Left ventricle myocardium inferior (tissue), 1 donor: ENCODE data around the gene DNER. TPM values are rescaled to one million over a fixed set of nuclear protein-coding genes. Genes with fewer than 3 reads are reported as not detected.
"Not testable (repeated sequence)": the region's sequence is repeated elsewhere in the genome, so short reads cannot be mapped to it uniquely, and the experiment has no call there.

ENCODE experiments used
- DNase-seq: peaks from one replicate; pipeline ENCODE4 v3.0.0-alpha.2; 2020
- H3K27ac ChIP-seq: fragments of 200-600 bp; replicated peaks from 2 replicates; pipeline ENCODE4 v1.8.0; 2021
- H3K27me3 ChIP-seq: fragments of 200-600 bp; 2 replicates; pipeline ENCODE4 v1.8.0; 2021; ENCODE audit warnings: low read depth
- H3K36me3 ChIP-seq: fragments of 200-600 bp; 2 replicates; pipeline ENCODE4 v1.8.0; 2021
- H3K4me1 ChIP-seq: fragments of 200-600 bp; 2 replicates; pipeline ENCODE4 v1.8.0; 2021
- H3K4me3 ChIP-seq: fragments of 200-600 bp; 2 replicates; pipeline ENCODE4 v1.8.0; 2021; ENCODE audit warnings: mild to moderate bottlenecking, moderate library complexity
- H3K9me3 ChIP-seq: fragments of 200-600 bp; replicated peaks from 2 replicates; pipeline ENCODE4 v1.8.0; 2021
- intact Hi-C: fragments of 100-400 bp; cut with micrococcal nuclease; formaldehyde crosslinking; loops from one replicate; pipeline ENCODE4 v1.11.0; 2022
- total RNA-seq: library from RNA; stranded (reverse); fragmentation: NEBNext Ultra II Directional; extraction: Animal tissue kit (Norgen Biotek cat#: 25700); gene quantifications from one replicate; pipeline ENCODE4 v1.2.1, GENCODE V29; 2021
- TF ChIP-seq, protein P1 (sequence below): fragments of 200-600 bp; IDR thresholded peaks from 2 replicates; pipeline ENCODE4 v1.8.0; 2021; ENCODE audit warnings: antibody characterized with exemption, mild to moderate bottlenecking, borderline replicate concordance
- donor health status: DM: no; HTN: yes; CAD: no; lungs with severe emphysema.

DNER gene
- total RNA-seq, 1 donor from 2014 or later, result 2.3 TPM

DNA sequence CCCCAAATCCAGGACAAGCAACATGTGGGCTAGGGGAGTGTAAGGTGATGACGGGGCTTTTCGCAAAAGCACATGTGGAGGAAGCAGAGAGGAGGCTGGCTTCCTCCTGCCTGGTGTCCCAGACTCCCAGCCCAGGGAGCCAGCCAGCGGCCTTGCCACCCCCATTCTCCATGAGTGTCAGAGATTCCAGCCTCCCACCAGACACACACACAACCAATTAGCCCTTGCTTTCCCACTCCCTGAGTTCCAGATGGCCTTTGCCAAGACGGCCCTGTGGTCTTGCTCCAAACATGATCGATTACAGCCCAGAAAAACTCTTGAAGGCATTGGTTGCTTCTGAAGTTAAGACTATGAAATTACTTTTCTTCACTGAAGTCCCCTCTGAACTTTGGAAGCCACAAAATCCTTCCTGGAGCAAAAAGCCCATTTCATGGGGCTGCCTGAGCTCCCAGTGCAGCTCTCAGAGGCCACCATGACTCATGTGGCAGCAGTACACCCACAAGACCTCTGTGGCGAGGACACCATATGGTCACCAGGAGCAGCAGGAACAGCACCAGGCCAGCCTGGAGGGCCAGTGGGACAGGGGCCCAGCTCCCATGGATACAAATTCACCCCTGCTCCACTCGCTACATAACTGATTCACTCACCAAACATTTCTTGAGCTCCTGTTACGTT lies 374.1 kb downstream of the DNER start:
- no peaks in the 10 kb centered on the region for H3K27me3 ChIP-seq
- H3K36me3 ChIP-seq, result no peaks in the 10 kb centered on the region
- TF ChIP-seq, protein P1, sequence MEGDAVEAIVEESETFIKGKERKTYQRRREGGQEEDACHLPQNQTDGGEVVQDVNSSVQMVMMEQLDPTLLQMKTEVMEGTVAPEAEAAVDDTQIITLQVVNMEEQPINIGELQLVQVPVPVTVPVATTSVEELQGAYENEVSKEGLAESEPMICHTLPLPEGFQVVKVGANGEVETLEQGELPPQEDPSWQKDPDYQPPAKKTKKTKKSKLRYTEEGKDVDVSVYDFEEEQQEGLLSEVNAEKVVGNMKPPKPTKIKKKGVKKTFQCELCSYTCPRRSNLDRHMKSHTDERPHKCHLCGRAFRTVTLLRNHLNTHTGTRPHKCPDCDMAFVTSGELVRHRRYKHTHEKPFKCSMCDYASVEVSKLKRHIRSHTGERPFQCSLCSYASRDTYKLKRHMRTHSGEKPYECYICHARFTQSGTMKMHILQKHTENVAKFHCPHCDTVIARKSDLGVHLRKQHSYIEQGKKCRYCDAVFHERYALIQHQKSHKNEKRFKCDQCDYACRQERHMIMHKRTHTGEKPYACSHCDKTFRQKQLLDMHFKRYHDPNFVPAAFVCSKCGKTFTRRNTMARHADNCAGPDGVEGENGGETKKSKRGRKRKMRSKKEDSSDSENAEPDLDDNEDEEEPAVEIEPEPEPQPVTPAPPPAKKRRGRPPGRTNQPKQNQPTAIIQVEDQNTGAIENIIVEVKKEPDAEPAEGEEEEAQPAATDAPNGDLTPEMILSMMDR, result no peak
- H3K27ac ChIP-seq, result no peak overlapping the region
- intact Hi-C loops, result no loop called here
- H3K9me3 ChIP-seq, result no peaks in the 10 kb centered on the region
- no peak overlapping the region for H3K4me3 ChIP-seq
- no peak for DNase-seq
- no peaks in the 10 kb centered on the region for H3K4me1 ChIP-seq

DNA sequence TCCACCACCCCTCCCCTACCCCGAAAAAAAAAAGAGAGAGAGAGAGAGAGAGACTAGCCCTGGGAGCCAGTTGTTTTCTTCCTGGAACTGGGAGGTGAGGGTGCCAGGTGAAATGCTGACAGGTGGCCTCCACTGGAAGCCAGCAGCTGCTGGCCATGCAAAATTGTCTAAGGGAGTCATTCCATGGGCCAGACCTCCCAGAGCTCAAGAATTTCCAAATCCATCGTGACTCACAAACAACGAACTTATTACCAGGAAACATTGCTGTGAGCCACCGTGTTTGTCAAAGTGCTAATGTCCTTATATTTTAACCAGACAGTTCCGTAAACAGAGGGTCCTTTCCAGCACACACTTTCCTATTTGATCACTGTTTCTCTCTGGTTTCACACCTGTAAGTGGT lies 374.7 kb downstream of the DNER start:
- no peaks in the 10 kb centered on the region for H3K27me3 ChIP-seq

DNA sequence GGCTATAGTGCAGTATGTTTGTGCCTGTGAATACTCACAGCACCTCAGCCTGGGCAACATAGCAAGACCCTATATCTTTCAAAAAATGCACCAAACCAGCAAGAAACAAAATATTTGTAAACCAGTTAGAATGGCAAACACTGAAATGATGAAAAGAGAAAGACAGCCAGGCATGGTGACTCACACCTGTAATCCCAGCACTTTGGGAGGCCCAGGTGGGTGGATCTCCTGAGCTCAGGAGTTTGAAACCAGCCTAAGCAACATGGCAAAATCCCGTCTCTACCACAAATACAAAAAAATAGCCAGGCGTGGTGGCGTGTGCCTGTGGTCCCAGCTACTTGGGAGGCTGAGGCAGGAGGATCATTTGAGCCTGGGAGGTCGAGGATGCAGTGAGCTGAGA lies 375.2 kb downstream of the DNER start:
- H3K4me1 ChIP-seq, H3K9me3 ChIP-seq, DNase-seq, H3K36me3 ChIP-seq, H3K27ac ChIP-seq, H3K4me3 ChIP-seq, intact Hi-C loops, H3K27me3 ChIP-seq: not testable (repeated sequence)

More for the DNA sequence above, 374.7 kb downstream of the DNER start:
- intact Hi-C loops, result no loop called here
- H3K36me3 ChIP-seq, result no peaks in the 10 kb centered on the region
- no peaks in the 10 kb centered on the region for H3K9me3 ChIP-seq
- H3K4me1 ChIP-seq, result no peaks in the 10 kb centered on the region
- no peak overlapping the region for H3K27ac ChIP-seq
- TF ChIP-seq, protein P1, result no peak
- DNase-seq, result no peak
- no peak overlapping the region for H3K4me3 ChIP-seq

DNA sequence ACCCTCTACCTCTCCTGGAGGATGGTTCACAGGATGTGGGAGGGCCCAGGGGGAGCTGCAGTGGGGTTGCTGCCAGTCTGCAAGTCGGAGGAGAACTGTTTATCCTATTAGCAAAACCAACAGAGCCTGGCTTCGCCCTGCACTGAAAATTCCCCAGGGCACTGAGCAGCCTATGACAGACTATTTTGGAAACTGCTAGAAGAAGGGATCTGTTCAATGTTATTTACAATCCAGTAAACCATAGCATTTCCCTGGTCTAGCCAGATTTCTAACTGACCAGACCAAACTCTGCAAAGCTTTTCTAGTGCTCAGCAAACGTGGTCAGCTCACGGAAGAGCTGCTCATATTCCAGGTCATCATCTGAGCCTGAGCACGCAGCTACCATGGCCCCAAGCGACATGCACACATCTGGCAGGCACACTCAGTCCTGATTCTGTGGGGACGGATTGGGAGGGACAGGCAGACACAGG lies 378.4 kb downstream of the DNER start:
- intact Hi-C loops, result no loop called here
- DNase-seq, result no peak
- TF ChIP-seq, protein P1, result no peak

DNA sequence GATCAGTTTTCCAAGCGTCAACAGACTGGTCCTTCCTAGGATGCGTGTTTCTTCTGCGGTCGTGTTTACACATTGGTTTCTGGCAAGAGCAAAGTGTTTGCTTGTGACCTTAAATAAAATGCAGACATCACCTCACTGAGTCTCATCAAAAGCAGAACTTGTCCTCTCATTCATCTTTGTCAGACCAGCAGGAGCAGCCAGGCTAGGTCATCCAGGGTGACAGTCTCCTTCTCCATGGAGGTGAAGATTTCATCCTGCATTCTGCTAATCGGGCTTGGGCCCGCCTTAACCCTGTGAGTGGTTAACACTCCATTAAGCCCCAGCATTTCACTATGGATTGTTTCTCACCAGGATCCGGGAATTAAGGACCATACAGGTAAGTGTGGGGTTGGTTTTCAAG lies 379.0 kb downstream of the DNER start:
- TF ChIP-seq, protein P1, result no peak
- no peaks in the 10 kb centered on the region for H3K9me3 ChIP-seq
- no peak overlapping the region for H3K27ac ChIP-seq
- H3K36me3 ChIP-seq, result no peaks in the 10 kb centered on the region
- DNase-seq, result no peak
- no peak overlapping the region for H3K4me3 ChIP-seq
- no peaks in the 10 kb centered on the region for H3K27me3 ChIP-seq
- H3K4me1 ChIP-seq, result no peaks in the 10 kb centered on the region
- intact Hi-C loops, result no loop called here

More for the DNA sequence above, 378.4 kb downstream of the DNER start:
- Histone ChIP-seq H3K9me3 (no peaks in the 10 kb centered on the region), H3K27me3 (no peaks in the 10 kb centered on the region), H3K4me3 (no peak overlapping the region), H3K27ac (no peak overlapping the region), H3K36me3 (no peaks in the 10 kb centered on the region), H3K4me1 (no peaks in the 10 kb centered on the region)

DNA sequence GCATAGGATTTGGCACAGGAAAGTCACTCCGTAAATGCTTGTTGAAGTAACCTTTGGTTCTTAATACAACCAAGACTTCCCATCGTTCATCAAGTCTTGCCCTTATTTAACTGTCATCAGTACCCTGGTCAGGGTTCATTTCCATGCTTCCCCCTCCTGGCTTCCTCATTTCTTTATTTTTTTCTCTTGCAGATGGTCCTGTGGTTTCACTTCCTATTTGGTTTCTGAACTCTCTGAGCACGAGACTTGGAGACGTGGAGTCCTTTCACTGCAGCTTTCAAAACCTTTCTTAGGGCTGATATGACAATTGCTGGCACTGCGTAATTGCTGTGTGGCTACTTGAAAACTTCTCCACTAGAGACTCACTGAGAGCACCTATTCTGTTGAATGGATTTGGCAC lies 383.4 kb downstream of the DNER start:
- intact Hi-C loops, result no loop called here
- no peaks in the 10 kb centered on the region for H3K36me3 ChIP-seq
- H3K4me1 ChIP-seq, result no peaks in the 10 kb centered on the region
- TF ChIP-seq, protein P1, result no peak
- H3K27ac ChIP-seq, result no peak overlapping the region
- no peaks in the 10 kb centered on the region for H3K27me3 ChIP-seq
- no peak overlapping the region for H3K4me3 ChIP-seq
- no peak for DNase-seq
- peaks cover 5% of the 10 kb centered on the region for H3K9me3 ChIP-seq
